Neural cell (in vitro differentiated cells): ENCODE results near the gene S100PBP. TPM values are rescaled to one million over a fixed set of nuclear protein-coding genes. Genes with fewer than 3 reads are reported as not detected.

ENCODE experiments used
- H2AFZ ChIP-seq: fragments of 200-600, 300-800 bp; sonication (generic), shearing (Covaris generic); 2 replicates; pipeline ENCODE4 v1.6.0; 2014; ENCODE audit warnings: low read depth, mild to moderate bottlenecking, antibody characterized with exemption, low read length, moderate library complexity
- H3F3A ChIP-seq: fragments of 200-600 bp; shearing (Covaris generic); 2 replicates; pipeline ENCODE4 v1.6.1; 2016; ENCODE audit warnings: mild to moderate bottlenecking, moderate library complexity, mixed read lengths, antibody characterized with exemption, low read length; ENCODE audit not compliant: insufficient read depth, poor library complexity, severe bottlenecking
- H3K27ac ChIP-seq: fragments of 200-600, 300-800 bp; sonication (generic), shearing (Covaris generic); 2 replicates; pipeline ENCODE4 v1.5.1; 2014; ENCODE audit warnings: mild to moderate bottlenecking, low read length, moderate library complexity
- H3K27me3 ChIP-seq: fragments of 300-800, 200-600 bp; sonication (generic), shearing (Covaris generic); 2 replicates; pipeline ENCODE4 v1.6.0; 2014; ENCODE audit warnings: mild to moderate bottlenecking, low read depth, low read length, moderate library complexity; ENCODE audit not compliant: insufficient read depth
- H3K36me3 ChIP-seq: fragments of 300-800, 200-600 bp; sonication (generic), shearing (Covaris generic); 2 replicates; pipeline ENCODE4 v1.5.1; 2014; ENCODE audit warnings: mild to moderate bottlenecking, antibody characterized with exemption, low read length, moderate library complexity; ENCODE audit not compliant: insufficient read depth
- H3K4me2 ChIP-seq: fragments of 300-800, 200-600 bp; sonication (generic), shearing (Covaris generic); 2 replicates; pipeline ENCODE4 v1.6.0; 2014; ENCODE audit warnings: mild to moderate bottlenecking, low read length
- H3K4me3 ChIP-seq: fragments of 300-800, 200-600 bp; sonication (generic), shearing (Covaris generic); 2 replicates; pipeline ENCODE4 v1.5.1; 2014; ENCODE audit warnings: mild to moderate bottlenecking, low read length, moderate library complexity
- H3K79me2 ChIP-seq: fragments of 200-600 bp; shearing (Covaris generic); replicated peaks from 2 replicates; pipeline ENCODE4 v1.6.0; 2014; ENCODE audit warnings: mild to moderate bottlenecking, low read length, moderate library complexity; ENCODE audit not compliant: insufficient read depth
- H3K9ac ChIP-seq: fragments of 300-800, 200-600 bp; sonication (generic), shearing (Covaris generic); 2 replicates; pipeline ENCODE4 v1.6.1; 2016; ENCODE audit warnings: mild to moderate bottlenecking, low read length, mixed read lengths
- H3K9me2 ChIP-seq: fragments of 200-600 bp; shearing (Covaris generic); 2 replicates; pipeline ENCODE4 v1.6.1; 2016; ENCODE audit warnings: mild to moderate bottlenecking, low read length, mixed read lengths; ENCODE audit not compliant: insufficient read depth
- H3K9me3 ChIP-seq: fragments of 200-600, 300-800 bp; sonication (generic), shearing (Covaris generic); 2 replicates; pipeline ENCODE4 v1.6.1; 2016; ENCODE audit warnings: mild to moderate bottlenecking, mixed run types, low read length, moderate library complexity, mixed read lengths
- H4K20me1 ChIP-seq: fragments of 200-600 bp; shearing (Covaris generic); 2 replicates; pipeline ENCODE4 v1.6.1; 2016; ENCODE audit warnings: mild to moderate bottlenecking, mixed run types; ENCODE audit not compliant: insufficient read depth
- EP300 ChIP-seq: fragments of 450-650 bp; conservative IDR thresholded peaks from 2 replicates; pipeline ENCODE4 v1.6.1; 2014; ENCODE audit warnings: antibody characterized with exemption, mild to moderate bottlenecking, moderate library complexity; ENCODE audit not compliant: poor library complexity, severe bottlenecking
- EZH2 ChIP-seq: fragments of 200-600, 300-800 bp; shearing (Covaris generic), sonication (generic); IDR thresholded peaks from 2 replicates; pipeline ENCODE4 v1.6.1; 2014; ENCODE audit warnings: antibody characterized with exemption, low read length, borderline replicate concordance, mild to moderate bottlenecking; ENCODE audit not compliant: insufficient read depth, poor library complexity, severe bottlenecking
- MXI1 ChIP-seq: fragments of 450-650 bp; conservative IDR thresholded peaks from 2 replicates; pipeline ENCODE4 v1.6.1; 2014; ENCODE audit warnings: antibody characterized with exemption, mild to moderate bottlenecking; ENCODE audit not compliant: poor library complexity, severe bottlenecking
- POLR2AphosphoS5 ChIP-seq: IDR thresholded peaks from 2 replicates; pipeline ENCODE4 v1.6.1; 2012
- RAD21 ChIP-seq: fragments of 450-650 bp; conservative IDR thresholded peaks from 2 replicates; pipeline ENCODE4 v1.6.1; 2014; ENCODE audit warnings: antibody characterized with exemption, mild to moderate bottlenecking, moderate library complexity
- SMC3 ChIP-seq: fragments of 450-650 bp; conservative IDR thresholded peaks from 2 replicates; pipeline ENCODE4 v1.6.1; 2014; ENCODE audit warnings: antibody characterized with exemption, mild to moderate bottlenecking, moderate library complexity; ENCODE audit not compliant: poor library complexity
- TAF1 ChIP-seq: IDR thresholded peaks from 2 replicates; pipeline ENCODE4 v1.6.1; 2012; ENCODE audit warnings: low read depth
- polyA plus RNA-seq: library from polyadenylated mRNA; depleted of rRNA; stranded (reverse); fragments of >200 nt; gene quantifications from 2 replicates; pipeline ENCODE4 v1.2.3, GENCODE V29; 2014
- TF ChIP-seq, protein P1 (sequence below): fragments of 450-650 bp; IDR thresholded peaks from 2 replicates; pipeline ENCODE4 v1.5.1; 2014; ENCODE audit warnings: antibody characterized with exemption, mild to moderate bottlenecking, moderate library complexity; ENCODE audit not compliant: poor library complexity, severe bottlenecking
- TF ChIP-seq, protein P2 (sequence below): IDR thresholded peaks from 2 replicates; pipeline ENCODE4 v1.6.1; 2012; ENCODE audit warnings: borderline replicate concordance

Gene S100PBP
- polyA plus RNA-seq, 1 donor from 2014 or later = 77.0 TPM

DNA sequence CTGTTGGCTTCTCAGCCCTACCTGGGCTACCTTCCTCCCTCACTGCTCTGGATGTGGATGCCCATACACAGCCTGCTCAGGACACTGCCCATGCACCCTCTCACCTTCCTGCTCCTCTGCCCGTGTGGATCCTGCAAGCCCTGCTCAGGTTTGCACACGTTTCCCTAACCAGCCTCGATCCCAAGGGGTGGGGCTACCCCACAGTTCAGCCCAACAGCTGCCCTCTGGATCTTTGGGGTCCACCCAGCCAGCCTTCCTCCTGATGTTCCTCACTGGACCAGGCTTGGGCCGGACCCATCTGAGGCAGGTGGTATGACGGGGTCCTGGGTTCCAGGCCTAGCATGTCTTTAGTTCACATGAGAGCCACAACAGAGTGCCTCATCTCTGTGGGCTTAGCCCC is 79.0 kb downstream of the S100PBP start:
- H3K9ac ChIP-seq = no peak overlapping the region
- no peaks in the 10 kb centered on the region for H3K9me2 ChIP-seq
- H3F3A ChIP-seq = no peaks in the 10 kb centered on the region
- H3K27me3 ChIP-seq = peaks cover 34% of the 10 kb centered on the region
- no peaks in the 10 kb centered on the region for H3K36me3 ChIP-seq
- no peak overlapping the region for H3K4me2 ChIP-seq
- no peaks in the 10 kb centered on the region for H3K9me3 ChIP-seq
- no peak overlapping the region for H3K27ac ChIP-seq
- H2AFZ ChIP-seq = no peak overlapping the region
- no peak overlapping the region for H3K4me3 ChIP-seq
- no peaks in the 10 kb centered on the region for H4K20me1 ChIP-seq
- TF ChIP-seq EZH2 (no peak), RAD21 (no peak), MXI1 (no peak), TAF1 (no peak), EP300 (no peak), SMC3 (no peak), POLR2AphosphoS5 (no peak)
- TF ChIP-seq, protein P1, sequence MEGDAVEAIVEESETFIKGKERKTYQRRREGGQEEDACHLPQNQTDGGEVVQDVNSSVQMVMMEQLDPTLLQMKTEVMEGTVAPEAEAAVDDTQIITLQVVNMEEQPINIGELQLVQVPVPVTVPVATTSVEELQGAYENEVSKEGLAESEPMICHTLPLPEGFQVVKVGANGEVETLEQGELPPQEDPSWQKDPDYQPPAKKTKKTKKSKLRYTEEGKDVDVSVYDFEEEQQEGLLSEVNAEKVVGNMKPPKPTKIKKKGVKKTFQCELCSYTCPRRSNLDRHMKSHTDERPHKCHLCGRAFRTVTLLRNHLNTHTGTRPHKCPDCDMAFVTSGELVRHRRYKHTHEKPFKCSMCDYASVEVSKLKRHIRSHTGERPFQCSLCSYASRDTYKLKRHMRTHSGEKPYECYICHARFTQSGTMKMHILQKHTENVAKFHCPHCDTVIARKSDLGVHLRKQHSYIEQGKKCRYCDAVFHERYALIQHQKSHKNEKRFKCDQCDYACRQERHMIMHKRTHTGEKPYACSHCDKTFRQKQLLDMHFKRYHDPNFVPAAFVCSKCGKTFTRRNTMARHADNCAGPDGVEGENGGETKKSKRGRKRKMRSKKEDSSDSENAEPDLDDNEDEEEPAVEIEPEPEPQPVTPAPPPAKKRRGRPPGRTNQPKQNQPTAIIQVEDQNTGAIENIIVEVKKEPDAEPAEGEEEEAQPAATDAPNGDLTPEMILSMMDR = no peak
- TF ChIP-seq, protein P2, sequence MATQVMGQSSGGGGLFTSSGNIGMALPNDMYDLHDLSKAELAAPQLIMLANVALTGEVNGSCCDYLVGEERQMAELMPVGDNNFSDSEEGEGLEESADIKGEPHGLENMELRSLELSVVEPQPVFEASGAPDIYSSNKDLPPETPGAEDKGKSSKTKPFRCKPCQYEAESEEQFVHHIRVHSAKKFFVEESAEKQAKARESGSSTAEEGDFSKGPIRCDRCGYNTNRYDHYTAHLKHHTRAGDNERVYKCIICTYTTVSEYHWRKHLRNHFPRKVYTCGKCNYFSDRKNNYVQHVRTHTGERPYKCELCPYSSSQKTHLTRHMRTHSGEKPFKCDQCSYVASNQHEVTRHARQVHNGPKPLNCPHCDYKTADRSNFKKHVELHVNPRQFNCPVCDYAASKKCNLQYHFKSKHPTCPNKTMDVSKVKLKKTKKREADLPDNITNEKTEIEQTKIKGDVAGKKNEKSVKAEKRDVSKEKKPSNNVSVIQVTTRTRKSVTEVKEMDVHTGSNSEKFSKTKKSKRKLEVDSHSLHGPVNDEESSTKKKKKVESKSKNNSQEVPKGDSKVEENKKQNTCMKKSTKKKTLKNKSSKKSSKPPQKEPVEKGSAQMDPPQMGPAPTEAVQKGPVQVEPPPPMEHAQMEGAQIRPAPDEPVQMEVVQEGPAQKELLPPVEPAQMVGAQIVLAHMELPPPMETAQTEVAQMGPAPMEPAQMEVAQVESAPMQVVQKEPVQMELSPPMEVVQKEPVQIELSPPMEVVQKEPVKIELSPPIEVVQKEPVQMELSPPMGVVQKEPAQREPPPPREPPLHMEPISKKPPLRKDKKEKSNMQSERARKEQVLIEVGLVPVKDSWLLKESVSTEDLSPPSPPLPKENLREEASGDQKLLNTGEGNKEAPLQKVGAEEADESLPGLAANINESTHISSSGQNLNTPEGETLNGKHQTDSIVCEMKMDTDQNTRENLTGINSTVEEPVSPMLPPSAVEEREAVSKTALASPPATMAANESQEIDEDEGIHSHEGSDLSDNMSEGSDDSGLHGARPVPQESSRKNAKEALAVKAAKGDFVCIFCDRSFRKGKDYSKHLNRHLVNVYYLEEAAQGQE = no peak
- H3K79me2 ChIP-seq = no peaks in the 10 kb centered on the region

DNA sequence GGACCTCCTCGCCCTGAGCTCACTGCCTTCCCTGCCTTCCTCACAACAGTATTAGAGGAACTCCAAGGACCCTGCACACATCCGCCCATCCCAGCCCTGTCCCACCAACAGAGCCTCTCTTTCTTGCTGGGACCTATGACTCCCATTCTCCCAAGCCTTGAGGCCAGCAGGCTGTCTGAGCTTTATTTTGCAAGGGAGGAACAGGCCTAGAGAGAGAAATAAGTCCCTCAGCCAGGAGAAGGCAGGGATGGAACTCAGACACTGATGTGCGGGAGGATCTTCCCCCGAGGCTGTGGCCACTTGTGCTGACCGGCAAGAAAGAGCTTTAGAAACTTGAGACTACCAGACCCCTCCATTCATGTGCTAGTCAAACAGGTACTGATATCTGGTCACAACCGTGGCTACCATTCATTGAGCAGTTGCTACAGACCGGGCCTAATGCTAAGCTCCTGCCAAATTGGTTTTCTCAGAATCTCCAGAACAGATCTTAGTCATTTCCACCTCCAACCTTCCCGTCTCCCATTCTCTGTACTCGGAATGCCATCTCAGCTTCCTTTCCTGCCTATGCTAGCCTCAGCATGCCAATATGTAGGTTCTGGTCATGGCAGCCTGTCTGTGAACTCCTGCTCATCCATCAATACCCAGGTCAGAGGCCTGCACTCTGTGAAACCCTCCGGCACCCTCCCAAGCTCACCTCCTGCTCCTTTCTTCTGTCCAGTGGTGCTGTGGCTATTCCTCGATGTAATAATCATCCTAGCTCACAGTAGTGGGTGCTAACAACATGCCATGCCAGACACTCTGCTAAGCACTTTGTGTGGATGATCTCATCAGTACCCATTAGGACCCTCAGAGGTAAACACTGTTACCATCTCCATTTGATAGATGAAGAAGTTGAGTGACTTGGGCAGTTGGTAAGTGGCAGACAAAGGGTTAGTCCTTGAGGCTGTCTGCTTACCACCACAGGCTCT is 79.9 kb downstream of the S100PBP start:
- H3K36me3 ChIP-seq = no peaks in the 10 kb centered on the region
- no peak overlapping the region for H3K27ac ChIP-seq
- no peak overlapping the region for H3K4me3 ChIP-seq
- no peak overlapping the region for H3K9ac ChIP-seq
- H3K9me3 ChIP-seq = no peaks in the 10 kb centered on the region
- peaks cover 40% of the 10 kb centered on the region for H3K27me3 ChIP-seq
- no peak overlapping the region for H3K4me2 ChIP-seq
- no peaks in the 10 kb centered on the region for H3F3A ChIP-seq
- no peaks in the 10 kb centered on the region for H4K20me1 ChIP-seq
- H2AFZ ChIP-seq = no peak overlapping the region
- H3K79me2 ChIP-seq = no peaks in the 10 kb centered on the region
- TF ChIP-seq RAD21 = no peak
- no peak for TF ChIP-seq SMC3
- no peak for TF ChIP-seq TAF1
- no peaks in the 10 kb centered on the region for H3K9me2 ChIP-seq
